ENCODE data around the gene BTLA.

Gene BTLA

DNA sequence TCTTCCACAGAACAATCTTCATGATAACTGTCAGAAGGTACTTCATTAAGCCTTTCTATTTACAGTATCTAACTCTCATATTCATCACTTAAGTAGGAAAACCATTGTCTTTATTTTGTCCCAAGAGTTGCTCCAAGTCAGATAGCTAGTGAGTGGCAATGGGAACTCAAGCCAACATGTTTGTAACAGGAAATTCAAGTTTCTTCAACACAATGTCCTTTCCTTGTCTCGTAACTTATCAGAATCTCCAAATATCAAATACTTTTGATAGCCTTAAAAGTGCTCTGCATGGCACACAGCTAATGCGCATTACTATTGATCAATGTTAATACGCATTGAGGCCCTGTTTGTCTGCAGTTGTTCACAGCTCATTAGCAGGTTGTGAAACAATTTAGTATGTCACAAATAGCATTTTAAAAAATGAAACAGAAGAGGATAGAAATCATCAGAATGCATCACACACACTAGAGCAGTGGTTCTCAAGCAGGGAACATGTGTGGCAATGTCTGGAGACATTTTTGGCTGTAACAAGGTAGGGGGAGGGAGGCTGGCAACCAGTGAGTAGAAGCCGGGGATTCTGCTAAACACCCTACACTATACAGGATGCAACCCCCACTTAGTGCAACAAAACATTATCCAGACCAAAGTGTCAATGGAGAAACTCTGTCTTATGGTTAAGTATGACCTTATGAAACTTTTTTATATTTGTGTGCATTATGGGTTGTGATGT, 27.5 kb downstream of the BTLA start:
- no peak for TF ChIP-seq NFIC (IDR thresholded peaks at IDR 0.05)
- TF ChIP-seq RAD21 (IDR thresholded peaks at IDR 0.05; ENCODE audit: low read depth) = no peak
- TF ChIP-seq YY1 (IDR thresholded peaks at IDR 0.05; ENCODE audit: low read depth) = no peak
- TF ChIP-seq EGR1 (IDR thresholded peaks at IDR 0.05) = no peak
- TF ChIP-seq, protein P1, sequence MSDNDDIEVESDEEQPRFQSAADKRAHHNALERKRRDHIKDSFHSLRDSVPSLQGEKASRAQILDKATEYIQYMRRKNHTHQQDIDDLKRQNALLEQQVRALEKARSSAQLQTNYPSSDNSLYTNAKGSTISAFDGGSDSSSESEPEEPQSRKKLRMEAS (IDR thresholded peaks at IDR 0.05) = no peak
- TF ChIP-seq, protein P2, sequence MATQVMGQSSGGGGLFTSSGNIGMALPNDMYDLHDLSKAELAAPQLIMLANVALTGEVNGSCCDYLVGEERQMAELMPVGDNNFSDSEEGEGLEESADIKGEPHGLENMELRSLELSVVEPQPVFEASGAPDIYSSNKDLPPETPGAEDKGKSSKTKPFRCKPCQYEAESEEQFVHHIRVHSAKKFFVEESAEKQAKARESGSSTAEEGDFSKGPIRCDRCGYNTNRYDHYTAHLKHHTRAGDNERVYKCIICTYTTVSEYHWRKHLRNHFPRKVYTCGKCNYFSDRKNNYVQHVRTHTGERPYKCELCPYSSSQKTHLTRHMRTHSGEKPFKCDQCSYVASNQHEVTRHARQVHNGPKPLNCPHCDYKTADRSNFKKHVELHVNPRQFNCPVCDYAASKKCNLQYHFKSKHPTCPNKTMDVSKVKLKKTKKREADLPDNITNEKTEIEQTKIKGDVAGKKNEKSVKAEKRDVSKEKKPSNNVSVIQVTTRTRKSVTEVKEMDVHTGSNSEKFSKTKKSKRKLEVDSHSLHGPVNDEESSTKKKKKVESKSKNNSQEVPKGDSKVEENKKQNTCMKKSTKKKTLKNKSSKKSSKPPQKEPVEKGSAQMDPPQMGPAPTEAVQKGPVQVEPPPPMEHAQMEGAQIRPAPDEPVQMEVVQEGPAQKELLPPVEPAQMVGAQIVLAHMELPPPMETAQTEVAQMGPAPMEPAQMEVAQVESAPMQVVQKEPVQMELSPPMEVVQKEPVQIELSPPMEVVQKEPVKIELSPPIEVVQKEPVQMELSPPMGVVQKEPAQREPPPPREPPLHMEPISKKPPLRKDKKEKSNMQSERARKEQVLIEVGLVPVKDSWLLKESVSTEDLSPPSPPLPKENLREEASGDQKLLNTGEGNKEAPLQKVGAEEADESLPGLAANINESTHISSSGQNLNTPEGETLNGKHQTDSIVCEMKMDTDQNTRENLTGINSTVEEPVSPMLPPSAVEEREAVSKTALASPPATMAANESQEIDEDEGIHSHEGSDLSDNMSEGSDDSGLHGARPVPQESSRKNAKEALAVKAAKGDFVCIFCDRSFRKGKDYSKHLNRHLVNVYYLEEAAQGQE (IDR thresholded peaks at IDR 0.05; ENCODE audit: low read depth) = no peak
- TF ChIP-seq TEAD4 (IDR thresholded peaks at IDR 0.05) = no peak
- no peak for TF ChIP-seq CEBPB (IDR thresholded peaks at IDR 0.05)
- no peak for TF ChIP-seq ZBTB7A (IDR thresholded peaks at IDR 0.05; ENCODE audit: low read depth)
- TF ChIP-seq CREB1 (IDR thresholded peaks at IDR 0.05; ENCODE audit: low read depth) = no peak
- no peak for TF ChIP-seq TCF12 (IDR thresholded peaks at IDR 0.05; ENCODE audit: low read depth)
- TF ChIP-seq TAF1 (IDR thresholded peaks at IDR 0.05; ENCODE audit: low read depth) = no peak
- no peak for TF ChIP-seq EP300 (IDR thresholded peaks at IDR 0.05; ENCODE audit: borderline replicate concordance)
- TF ChIP-seq, protein P3, sequence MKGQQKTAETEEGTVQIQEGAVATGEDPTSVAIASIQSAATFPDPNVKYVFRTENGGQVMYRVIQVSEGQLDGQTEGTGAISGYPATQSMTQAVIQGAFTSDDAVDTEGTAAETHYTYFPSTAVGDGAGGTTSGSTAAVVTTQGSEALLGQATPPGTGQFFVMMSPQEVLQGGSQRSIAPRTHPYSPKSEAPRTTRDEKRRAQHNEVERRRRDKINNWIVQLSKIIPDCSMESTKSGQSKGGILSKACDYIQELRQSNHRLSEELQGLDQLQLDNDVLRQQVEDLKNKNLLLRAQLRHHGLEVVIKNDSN (IDR thresholded peaks at IDR 0.05) = no peak
- TF ChIP-seq FOXM1 (IDR thresholded peaks at IDR 0.05; ENCODE audit: borderline replicate concordance, low read depth) = no peak

DNA sequence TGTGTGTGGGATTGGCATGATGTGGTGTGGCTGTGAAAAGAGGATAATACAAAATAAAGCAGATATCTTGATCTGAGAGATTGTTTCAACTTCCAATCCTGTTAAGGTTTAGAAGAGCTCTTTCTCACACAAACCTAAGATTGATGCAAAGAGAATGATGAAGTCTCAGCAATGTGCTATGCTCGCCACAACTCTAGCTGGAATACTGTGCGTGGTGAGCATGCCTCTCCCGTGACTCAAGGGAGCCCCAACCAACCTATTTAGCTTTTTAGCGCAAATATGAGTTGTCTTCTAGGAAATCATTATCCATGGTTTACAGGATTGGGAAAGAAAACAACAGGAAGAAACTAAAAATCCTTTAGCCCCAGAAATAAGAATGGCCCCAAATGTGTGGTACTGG, 28.5 kb downstream of the BTLA start:
- TF ChIP-seq YY1 (IDR thresholded peaks at IDR 0.05; ENCODE audit: low read depth) (no peak), NFIC (IDR thresholded peaks at IDR 0.05) (no peak), EP300 (IDR thresholded peaks at IDR 0.05; ENCODE audit: borderline replicate concordance) (no peak), CREB1 (IDR thresholded peaks at IDR 0.05; ENCODE audit: low read depth) (no peak), EGR1 (IDR thresholded peaks at IDR 0.05) (no peak), ZBTB7A (IDR thresholded peaks at IDR 0.05; ENCODE audit: low read depth) (no peak), FOXM1 (IDR thresholded peaks at IDR 0.05; ENCODE audit: borderline replicate concordance, low read depth) (no peak), TEAD4 (IDR thresholded peaks at IDR 0.05) (no peak), RAD21 (IDR thresholded peaks at IDR 0.05; ENCODE audit: low read depth) (no peak), TCF12 (IDR thresholded peaks at IDR 0.05; ENCODE audit: low read depth) (no peak)
- TF ChIP-seq, protein P3 (IDR thresholded peaks at IDR 0.05) = no peak
- TF ChIP-seq, protein P1 (IDR thresholded peaks at IDR 0.05) = no peak
- TF ChIP-seq, protein P2 (IDR thresholded peaks at IDR 0.05; ENCODE audit: low read depth) = no peak

- TF ChIP-seq CEBPB (IDR thresholded peaks at IDR 0.05) (no peak), ZBTB7A (IDR thresholded peaks at IDR 0.05; ENCODE audit: low read depth) (no peak), YY1 (IDR thresholded peaks at IDR 0.05; ENCODE audit: low read depth) (no peak), CREB1 (IDR thresholded peaks at IDR 0.05; ENCODE audit: low read depth) (no peak), RAD21 (IDR thresholded peaks at IDR 0.05; ENCODE audit: low read depth) (no peak), FOXM1 (IDR thresholded peaks at IDR 0.05; ENCODE audit: borderline replicate concordance, low read depth) (no peak), TCF12 (IDR thresholded peaks at IDR 0.05; ENCODE audit: low read depth) (no peak), TAF1 (IDR thresholded peaks at IDR 0.05; ENCODE audit: low read depth) (no peak), EP300 (IDR thresholded peaks at IDR 0.05; ENCODE audit: borderline replicate concordance) (no peak), EGR1 (IDR thresholded peaks at IDR 0.05) (no peak), TEAD4 (IDR thresholded peaks at IDR 0.05) (no peak)
- TF ChIP-seq, protein P3 (IDR thresholded peaks at IDR 0.05) = no peak
- TF ChIP-seq, protein P1 (IDR thresholded peaks at IDR 0.05) = no peak
- TF ChIP-seq, protein P2 (IDR thresholded peaks at IDR 0.05; ENCODE audit: low read depth) = no peak
These were observed 29.6 kb downstream of the BTLA start for GRCh38 chr3:112469671-112470070.

All from Ishikawa (cell line).